ENCODE measurements around the gene LDAF1. TPM values are rescaled to one million over a fixed set of nuclear protein-coding genes. Genes with fewer than 3 reads are reported as not detected.

Gene LDAF1
- total RNA-seq, 1 experiment from 2014 or later, result 12.3 TPM

Other genes with a start within 250 kb of the LDAF1 start
- 0.03 and 0.05 TPM in 2 replicates for gene DNAH3, start 7.8 kb upstream of the LDAF1 start, total RNA-seq (2014; rRNA removed; shearing (Covaris generic))
- not detected in 2 replicates for gene ZP2, start 52.9 kb downstream of the LDAF1 start, total RNA-seq (2014; rRNA removed; shearing (Covaris generic))
- gene ANKS4B, start 75.0 kb downstream of the LDAF1 start, total RNA-seq (2014; rRNA removed; shearing (Covaris generic)), result not detected in 2 replicates
- 0.27 TPM in 1 of 2 replicates, not detected in the other for gene CRYM, start 119.6 kb downstream of the LDAF1 start, total RNA-seq (2014; rRNA removed; shearing (Covaris generic))

Data from HT1080 (cell line).